ENCODE results near the gene RACK1.

DNA sequence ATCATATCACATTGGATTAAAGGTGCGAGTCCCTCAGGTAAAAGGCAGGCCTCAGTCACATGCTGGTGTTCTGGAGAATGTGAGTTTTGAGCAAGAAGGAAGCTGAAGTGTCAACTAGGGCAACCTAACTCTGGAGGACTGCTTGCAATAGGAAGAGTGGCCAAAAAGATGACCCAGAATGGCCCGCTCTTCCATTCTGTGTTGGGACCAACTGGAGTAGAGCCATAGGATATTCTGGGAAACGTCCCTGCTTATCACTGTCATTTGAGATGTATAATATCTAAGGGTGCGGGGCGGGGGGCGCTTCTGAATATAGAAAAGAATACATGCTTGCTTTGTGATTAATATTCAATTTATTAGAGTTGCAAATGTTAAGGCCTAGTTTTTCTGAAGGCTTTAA, 31.6 kb downstream of the RACK1 start:
- TF ChIP-seq EZH2 (IDR thresholded peaks at IDR 0.05) (no peak), POLR2AphosphoS5 (IDR thresholded peaks at IDR 0.05; ENCODE audit: borderline replicate concordance, low read depth, low read length) (no peak)
